PC-3 (cell line): Measurements from ENCODE around the gene WDR75.

Experiments
- EZH2phosphoT487 ChIP-seq: fragments of 300-600 bp; sonication (generic); IDR thresholded peaks from 2 replicates; pipeline ENCODE4 v1.6.1; 2018; ENCODE audit warnings: mild to moderate bottlenecking, antibody characterized with exemption, low read length, borderline replicate concordance
- TF ChIP-seq, protein P1 (sequence below): fragments of 300-600 bp; sonication (generic); conservative IDR thresholded peaks from 2 replicates; pipeline ENCODE4 v1.5.1; 2017; ENCODE audit warnings: antibody characterized with exemption, low read depth, mild to moderate bottlenecking, low read length

DNA sequence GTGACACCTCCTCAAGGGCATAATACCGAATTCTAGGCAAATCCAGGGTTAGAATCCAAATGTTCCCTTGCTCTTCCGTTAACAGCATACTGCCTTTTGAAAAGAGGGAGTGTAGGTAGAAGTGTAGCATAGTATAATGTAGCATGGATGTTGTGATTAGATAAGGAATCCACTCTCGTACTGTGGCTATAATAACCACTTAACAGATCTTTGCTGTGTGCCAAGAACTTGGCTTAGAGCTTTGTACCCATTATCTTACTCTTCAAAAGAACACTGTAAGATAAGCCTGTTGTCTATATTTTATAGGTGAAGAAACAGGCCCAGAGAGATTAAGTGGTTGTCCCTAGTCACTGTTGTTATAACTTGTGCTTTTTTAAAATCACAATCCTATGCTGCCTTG is 24.2 kb downstream of the WDR75 start:
- TF ChIP-seq, protein P1, sequence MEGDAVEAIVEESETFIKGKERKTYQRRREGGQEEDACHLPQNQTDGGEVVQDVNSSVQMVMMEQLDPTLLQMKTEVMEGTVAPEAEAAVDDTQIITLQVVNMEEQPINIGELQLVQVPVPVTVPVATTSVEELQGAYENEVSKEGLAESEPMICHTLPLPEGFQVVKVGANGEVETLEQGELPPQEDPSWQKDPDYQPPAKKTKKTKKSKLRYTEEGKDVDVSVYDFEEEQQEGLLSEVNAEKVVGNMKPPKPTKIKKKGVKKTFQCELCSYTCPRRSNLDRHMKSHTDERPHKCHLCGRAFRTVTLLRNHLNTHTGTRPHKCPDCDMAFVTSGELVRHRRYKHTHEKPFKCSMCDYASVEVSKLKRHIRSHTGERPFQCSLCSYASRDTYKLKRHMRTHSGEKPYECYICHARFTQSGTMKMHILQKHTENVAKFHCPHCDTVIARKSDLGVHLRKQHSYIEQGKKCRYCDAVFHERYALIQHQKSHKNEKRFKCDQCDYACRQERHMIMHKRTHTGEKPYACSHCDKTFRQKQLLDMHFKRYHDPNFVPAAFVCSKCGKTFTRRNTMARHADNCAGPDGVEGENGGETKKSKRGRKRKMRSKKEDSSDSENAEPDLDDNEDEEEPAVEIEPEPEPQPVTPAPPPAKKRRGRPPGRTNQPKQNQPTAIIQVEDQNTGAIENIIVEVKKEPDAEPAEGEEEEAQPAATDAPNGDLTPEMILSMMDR, result no peak
- TF ChIP-seq EZH2phosphoT487, result no peak
